Stimulated activated CD4-positive, alpha-beta T cell treated with anti-CD3 and anti-CD28 coated beads, Interleukin-1b, Interleukin-23, amount 100 ng/mL, for 24 hours (primary cell): ENCODE data around the gene FGG.

Source experiments
- DNase-seq, 4 experiments: peaks; one replicate each; pipeline ENCODE4 v3.0.0-alpha.2; 2020; ENCODE audit warnings: low read depth in 4 of 4, low spot score in 1 of 4

Gene FGG

DNA sequence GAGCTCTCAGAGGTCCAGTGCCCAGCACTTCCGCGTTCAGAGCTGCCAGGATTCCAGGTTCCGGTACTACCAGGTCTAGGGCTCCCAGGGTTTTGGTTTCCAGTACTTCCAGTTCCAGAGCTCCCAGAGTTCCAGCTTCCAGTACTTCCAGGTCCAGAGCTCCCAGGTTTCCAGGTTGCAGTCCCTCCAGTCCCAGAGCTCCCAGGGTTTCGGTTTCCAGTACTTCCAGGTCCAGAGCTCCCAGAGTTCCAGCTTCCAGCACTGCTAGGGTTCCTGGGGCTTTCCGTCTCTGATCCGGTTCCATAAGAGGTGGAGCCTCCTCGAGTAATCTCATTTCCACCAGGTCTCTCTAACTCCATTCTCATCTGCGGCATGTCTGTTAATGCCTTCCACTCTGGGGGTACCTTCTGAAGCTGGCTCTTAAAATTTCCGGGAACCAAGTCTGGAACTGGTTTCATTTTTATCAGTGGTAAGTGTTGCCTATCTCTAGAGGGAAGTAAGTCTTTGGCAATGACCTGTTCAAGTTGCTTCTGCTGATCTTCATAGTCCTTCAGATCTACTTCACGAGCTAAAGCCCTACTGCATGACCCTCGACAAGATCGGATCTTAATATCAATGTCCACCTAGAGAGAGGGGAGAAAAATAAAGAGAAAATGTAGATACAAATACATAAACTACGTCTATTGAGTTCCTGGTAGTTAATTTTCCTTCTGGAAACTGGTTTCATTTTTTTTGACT, 26.0 kb downstream of the FGG start:
- no peak for DNase-seq

DNA sequence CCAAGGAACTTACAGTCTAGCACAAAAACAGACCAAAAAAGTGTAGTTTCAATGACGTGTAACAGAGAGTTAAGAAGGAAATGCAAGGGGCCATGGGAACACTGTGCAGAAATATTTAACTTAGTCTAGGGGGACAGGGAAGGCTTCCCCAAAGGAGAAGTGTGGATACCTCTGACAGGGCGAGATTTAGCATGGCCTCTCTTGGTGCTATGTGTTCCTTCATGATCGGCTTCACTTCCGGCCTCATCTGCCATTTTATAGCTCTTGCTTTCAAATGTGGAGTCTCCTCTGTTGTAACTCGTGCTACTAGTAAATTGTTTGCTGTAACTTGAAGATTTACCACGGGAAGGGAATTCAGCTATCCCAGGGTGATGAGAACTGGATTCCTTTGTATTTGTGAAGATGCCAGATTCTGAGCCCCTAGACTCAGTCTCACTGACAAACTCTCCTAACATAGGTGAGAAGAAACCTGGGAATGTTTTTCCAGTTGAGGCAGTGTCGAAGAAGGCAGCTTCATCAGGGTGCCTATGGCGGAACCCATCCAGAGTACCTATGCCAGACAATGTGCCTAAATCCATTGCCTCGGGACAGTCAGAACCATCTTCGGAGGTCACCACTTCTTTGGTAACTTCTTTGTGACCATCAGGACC, 27.0 kb downstream of the FGG start:
- DNase-seq: no peak

DNA sequence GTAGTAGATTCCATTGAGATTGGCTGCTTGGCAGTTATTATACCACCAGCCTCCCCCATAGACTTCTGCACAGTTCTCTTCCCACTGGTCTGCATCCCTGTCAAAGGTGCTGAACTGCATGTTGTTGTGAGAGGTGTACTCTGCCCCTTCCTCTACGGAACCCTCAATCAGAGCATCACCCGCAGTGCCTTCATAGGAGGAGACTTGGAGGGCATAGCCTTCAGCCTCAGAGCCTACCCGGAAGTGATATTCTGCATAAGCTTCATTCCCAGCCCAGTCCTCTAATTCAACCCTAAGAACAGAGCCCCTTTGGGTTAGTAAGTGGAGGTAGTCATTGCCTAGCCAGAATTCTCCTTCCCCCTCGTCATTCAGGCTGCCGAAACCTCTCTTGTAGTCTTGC, 28.2 kb downstream of the FGG start:
- DNase-seq: no peak

DNA sequence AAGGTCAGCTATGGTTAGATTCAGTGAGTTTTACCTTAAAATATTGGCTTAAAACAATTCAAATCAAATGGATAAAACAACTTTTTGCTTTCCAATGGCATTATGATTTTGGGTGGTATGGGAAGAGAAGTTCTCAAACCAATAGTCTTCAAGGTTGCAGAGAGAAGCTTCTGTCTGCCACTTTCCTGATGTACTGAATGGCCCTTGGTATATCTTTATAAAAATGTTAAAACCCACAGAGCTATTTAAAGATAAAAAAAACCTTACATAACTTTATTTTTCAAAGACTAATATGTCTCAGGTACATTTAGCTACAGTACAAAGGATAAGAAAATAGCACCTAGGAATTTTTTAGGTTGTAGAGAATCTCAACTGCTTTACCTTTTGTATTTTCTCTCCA, 28.8 kb downstream of the FGG start:
- no peak for DNase-seq

DNA sequence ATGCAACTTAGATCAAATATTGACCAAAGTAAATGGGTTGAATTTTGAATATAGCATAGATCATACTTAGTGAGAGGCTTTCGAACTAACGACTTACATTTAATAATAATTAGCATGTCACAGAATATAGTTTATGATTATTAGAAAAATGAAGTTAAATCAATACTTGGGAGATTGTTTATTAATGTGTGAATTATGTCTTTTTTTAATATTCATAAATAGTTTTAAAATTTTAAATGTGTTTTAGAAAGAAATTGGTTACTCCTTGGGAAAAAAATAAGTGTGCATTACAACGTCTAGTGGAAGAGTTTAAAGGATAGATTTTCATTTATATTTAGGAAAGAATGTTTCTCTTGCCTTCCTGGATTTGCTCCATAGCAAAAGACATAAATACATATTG, 29.2 kb downstream of the FGG start:
- no peak for DNase-seq

DNA sequence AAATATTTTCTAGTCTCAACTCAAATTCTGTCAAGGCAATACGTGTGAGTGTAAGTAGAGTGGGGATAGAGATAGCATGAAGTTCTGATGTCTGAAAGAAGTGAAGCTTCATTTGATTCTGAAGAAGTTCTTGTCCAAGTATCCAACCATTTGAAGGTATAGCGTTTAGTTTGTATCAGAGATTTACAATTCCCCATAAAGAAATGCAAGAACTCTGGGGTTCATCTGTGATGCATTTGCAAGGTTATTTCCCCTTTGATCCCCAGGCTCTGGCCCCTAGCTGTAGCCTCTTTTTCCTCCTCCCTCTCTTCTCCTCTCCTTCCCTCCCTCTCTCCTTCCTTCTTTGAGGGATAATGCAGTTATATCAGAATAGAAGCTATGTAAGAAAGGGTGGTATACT, 29.7 kb downstream of the FGG start:
- DNase-seq: no peak

DNA sequence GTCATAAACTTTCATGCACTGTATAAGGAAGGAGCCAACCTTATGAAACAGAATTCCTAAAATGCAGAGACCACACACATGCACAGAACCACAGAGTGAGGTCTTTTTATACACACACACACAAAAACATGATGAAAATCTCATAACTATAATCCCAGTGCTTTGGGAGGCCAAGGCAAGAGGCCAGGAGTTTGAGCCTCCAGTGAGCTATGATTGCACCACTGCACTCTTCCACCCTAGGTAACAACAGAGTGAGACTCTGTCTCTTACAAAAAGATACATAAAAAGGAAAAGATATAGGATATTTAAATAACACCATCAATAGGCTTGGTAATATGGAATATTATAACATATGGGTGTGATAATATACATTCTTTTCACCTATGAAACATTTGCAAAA, 32.5 kb downstream of the FGG start:
- no peak for DNase-seq

DNA sequence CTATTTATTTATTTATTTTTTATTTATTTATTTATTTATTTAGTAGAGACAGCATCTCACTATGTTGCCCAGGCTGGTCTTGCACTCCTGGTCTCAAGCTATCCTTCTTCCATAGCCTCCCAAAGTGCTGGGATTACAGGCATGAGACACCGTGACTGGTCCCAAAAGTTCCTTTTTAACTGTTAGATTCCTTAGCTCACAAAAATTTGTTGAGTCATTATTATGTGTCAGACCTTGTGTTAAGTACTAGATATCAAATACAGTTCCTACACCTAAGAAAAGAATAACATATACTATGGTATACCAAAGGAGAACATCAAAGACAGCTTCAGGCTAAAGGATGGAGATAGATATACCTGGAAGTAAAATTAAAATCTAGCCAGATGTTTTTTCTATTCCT, 33.5 kb downstream of the FGG start:
- DNase-seq: no peak

DNA sequence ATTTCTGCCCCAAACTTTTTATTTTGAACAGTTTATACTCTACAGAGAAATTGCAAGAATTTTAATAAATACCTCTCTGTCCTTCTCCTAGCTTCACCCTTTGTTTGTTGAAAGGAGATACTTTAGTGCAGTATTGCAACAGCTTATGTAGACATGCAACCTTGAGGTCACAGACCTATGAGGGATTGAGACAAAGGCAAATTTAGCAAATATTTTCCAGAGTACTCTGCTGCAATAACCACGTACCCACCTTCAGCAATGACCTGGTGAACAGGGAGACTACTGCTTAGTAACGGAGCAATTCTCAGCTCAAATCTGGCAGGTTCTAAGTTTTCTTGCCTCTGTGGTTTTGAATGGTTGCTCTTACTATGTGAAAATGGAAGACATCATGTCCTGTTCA, 35.1 kb downstream of the FGG start:
- DNase-seq: no peak

DNA sequence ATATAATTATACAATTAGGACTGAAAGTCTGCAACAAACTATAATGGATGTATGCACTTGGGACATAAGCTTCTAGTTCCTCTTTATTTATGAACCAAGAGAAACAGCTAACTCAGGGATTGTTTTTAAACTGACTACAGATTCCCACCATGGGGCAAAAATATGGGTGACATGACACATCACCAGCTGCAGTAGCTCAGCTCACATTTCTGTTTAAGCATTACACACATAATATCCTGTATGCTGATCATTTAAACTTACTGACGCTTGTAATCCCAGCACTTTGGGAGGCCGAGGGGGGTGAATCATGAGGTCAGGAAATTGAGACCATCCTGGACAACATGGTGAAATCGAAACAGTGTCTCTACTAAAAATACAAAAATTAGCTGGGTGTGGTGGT, 38.1 kb downstream of the FGG start:
- DNase-seq: no peak

DNA sequence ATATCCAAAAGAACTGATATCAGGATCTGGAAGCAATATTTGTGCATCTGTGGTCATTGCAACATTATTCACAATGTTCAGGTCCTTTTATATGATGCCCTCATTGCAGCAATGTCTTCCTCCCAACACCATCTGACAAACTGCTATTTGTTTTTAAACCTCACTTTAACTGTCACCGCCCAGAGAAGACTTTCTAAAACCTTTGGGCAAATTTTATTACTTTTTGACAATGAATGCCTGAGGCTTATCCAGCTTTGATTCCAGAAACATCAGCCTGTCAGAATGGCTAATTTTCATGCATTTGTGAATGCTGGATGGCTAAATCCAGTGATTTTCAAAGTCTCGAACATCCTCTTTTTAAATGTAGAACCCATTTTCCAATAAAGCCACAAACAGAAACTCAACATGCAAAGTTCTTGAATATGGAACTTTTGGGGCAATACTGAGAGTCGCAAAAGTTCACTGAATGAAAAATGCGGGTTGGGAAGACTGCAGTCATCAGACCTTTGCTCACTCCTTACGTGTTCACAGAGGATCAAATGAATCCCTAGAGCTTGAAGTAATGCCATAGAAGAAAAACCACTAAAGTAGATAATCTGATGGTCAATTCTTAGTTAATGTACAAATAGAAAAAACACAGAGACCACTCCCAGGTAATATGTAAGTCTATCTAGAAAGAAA, 39.1 kb downstream of the FGG start:
- DNase-seq: no peak

DNA sequence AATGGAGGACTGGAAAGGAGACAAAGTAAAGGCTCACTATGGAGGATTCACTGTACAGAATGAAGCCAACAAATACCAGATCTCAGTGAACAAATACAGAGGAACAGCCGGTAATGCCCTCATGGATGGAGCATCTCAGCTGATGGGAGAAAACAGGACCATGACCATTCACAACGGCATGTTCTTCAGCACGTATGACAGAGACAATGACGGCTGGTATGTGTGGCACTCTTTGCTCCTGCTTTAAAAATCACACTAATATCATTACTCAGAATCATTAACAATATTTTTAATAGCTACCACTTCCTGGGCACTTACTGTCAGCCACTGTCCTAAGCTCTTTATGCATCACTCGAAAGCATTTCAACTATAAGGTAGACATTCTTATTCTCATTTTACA, 42.9 kb downstream of the FGG start:
- DNase-seq: no peak

DNA sequence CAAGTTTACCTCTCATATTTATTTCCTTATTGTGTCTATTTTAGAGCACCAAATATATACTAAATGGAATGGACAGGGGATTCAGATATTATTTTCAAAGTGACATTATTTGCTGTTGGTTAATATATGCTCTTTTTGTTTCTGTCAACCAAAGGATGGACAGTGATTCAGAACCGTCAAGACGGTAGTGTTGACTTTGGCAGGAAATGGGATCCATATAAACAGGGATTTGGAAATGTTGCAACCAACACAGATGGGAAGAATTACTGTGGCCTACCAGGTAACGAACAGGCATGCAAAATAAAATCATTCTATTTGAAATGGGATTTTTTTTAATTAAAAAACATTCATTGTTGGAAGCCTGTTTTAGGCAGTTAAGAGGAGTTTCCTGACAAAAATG, 43.4 kb downstream of the FGG start:
- no peak for DNase-seq

DNA sequence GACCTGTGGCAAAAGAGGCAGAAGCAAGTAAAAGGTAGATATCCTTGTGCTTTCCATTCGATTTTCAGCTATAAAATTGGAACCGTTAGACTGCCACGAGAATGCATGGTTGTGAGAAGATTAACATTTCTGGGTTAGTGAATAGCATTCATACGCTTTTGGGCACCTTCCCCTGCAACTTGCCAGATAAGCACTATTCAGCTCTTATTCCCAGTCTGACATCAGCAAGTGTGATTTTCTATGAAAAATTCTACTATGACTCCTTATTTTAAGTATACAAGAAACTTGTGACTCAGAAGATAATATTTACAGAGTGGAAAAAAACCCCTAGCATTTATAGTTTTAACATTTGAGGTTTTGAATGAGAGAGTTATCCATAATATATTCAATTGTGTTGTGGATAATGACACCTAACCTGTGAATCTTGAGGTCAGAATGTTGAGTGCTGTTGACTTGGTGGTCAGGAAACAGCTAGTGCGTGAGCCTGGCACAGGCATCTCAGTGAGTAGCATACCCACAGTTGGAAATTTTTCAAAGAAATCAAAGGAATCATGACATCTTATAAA, 45.7 kb downstream of the FGG start:
- no peak for DNase-seq

DNA sequence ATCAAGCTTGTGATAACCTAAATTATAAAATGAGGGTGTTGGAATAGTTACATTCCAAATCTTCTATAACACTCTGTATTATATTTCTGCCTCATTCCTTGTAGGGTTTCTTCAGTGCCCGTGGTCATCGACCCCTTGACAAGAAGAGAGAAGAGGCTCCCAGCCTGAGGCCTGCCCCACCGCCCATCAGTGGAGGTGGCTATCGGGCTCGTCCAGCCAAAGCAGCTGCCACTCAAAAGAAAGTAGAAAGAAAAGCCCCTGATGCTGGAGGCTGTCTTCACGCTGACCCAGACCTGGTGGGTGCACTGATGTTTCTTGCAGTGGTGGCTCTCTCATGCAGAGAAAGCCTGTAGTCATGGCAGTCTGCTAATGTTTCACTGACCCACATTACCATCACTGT, 46.8 kb downstream of the FGG start:
- no peak for DNase-seq

DNA sequence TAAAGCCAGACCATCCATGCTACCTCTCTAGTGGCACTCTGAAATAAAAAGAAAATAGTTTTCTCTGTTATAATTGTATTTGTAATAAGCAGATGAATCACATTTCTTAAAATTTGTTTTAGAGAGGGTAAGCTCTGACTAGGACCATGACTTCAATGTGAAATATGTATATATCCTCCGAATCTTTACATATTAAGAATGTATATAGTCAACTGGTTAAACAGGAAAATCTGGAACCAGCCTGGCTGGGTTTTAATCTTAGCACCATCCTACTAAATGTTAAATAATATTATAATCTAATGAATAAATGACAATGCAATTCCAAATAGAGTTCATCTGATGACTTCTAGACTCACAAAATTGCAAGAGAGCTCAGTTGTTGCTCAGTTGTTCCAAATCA, 48.1 kb downstream of the FGG start:
- no peak for DNase-seq

DNA sequence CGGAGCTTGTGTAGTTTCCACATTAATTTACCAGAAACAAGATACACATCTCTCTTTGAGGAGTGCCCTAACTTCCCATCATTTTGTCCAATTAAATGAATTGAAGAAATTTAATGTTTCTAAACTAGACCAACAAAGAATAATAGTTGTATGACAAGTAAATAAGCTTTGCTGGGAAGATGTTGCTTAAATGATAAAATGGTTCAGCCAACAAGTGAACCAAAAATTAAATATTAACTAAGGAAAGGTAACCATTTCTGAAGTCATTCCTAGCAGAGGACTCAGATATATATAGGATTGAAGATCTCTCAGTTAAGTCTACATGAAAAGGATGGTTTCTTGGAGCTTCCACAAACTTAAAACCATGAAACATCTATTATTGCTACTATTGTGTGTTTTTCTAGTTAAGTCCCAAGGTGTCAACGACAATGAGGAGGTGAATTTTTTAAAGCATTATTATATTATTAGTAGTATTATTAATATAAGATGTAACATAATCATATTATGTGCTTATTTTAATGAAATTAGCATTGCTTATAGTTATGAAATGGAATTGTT, 49.7 kb downstream of the FGG start, which contains the start of gene FGB:
FGB (plus strand) TSS at position 315 of the 558 bp plus-strand sequence; CDS start at position 323, 8 bp downstream.
- DNase-seq: no peak

DNA sequence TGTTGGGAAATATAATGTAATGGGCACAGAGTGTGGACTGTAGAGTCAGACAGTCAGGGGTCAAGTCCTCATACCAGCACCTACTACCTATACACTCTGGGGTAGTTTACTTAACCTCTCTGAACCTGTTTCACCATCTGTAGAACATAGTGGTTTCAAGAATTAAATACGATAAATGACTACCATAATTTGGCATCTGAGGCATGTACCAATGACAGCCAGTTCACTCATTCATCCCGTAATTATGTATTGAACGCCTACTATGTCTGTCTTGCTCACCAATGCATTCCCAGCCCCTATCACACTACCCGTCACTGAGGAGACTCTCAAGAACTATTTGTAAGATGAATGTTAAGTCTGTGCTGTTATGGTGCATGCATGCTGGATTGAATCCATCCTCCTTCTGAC, 51.6 kb downstream of the FGG start:
- DNase-seq: no peak

DNA sequence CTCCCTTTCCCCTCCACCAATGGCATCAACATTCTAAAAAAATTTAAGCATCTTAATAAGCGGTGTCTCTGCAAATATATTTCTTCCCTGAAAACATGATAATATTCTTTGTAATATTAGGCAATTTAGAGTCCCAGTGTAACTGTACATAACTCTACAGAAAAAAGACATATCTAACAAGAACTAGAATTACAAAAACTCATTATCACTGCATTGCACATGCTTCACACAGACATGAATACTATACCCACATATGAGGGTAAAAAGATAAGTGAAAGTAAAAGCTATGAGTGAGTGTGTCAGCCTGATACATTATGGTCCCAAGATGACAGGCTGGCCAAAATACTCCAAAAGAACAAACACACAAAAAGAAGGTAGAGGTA, 52.0 kb downstream of the FGG start:
- no peak for DNase-seq

DNA sequence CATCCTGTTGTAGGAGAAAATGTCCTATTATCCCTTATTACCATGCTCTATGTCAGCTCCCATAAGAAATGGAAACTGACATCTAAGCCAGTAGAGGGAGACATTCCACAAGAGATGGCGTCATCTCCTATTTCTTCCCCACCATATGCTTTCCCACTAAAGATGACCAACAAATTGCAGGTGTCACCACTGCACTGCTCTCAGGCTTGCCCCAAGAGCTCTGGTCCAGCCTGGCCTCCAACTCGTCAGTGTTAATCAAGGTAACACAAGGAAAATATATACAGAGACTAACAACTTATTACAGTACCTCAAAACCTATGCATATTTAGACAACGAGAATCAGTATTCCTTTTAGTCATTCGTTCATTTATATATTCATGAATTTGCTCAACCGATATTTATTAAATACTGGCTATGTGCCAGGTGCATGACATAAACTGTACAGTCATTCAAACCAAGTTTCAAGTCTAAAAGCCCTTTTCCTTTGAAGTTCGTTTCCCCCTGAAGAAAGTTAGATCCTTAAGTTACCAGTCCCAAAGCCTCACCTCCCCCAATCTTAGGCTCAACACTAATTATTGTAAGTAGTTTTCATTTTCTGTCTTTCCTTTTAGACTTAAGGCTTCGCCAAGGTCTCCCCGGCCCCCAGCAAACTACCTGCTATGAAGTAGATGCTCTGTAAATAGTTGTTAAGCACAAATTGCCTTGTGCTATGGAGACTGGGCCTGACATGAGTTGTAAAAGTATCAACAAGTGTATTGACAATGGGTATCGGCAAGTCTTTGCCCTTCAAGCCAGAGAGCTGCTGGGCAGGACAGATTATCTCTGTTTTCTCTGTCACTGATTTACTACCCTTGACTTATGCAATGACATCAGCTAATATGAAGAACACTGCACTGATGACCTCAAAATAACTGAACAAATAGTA, 52.7 kb downstream of the FGG start:
- no peak for DNase-seq

DNA sequence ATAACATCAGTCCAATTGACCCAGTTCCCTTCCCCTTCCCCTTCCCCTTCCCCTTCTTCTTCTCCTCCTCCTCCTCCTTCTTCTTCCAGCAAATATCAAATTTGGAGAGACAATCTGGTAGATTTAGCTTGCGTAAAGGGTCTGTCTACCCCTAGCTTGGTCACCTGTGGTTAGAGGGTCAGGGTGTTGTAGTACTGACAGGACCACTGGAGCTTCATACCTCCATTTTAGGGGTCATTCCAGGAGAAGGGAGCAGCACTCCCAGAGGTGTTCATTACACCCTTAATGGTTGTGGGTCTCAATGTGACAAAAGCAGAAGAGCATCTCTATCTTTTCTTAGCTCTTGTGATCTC, 53.3 kb downstream of the FGG start:
- no peak for DNase-seq
